ENCODE measurements around the gene GP1BA.

Gene GP1BA

GRCh38 chr17:4948166-4948930, 16.3 kb downstream of the GP1BA start, which contains the start of gene PFN1:
Gene PFN1 (minus strand): TSS chr17:4948530. CDS start chr17:4948394, 136 bp downstream.
- peak within 1 kb of the TSS; percentile 95 for H3K4me3 ChIP-seq (replicated peaks; ENCODE audit: low read depth, low read length)
- TF ChIP-seq CTCF (IDR thresholded peaks at IDR 0.05; ENCODE audit: low read length, missing control alignments) = no peak
- DNase-seq (ENCODE audit: low read depth) = peak; percentile 96

- TF ChIP-seq CTCF (IDR thresholded peaks at IDR 0.05; ENCODE audit: low read length, missing control alignments) = no peak
Measured at GRCh38 chr17:4948931-4949320, 16.8 kb downstream of the GP1BA start.

GRCh38 chr17:4949321-4950074, 17.4 kb downstream of the GP1BA start:
- H3K4me3 ChIP-seq (replicated peaks; ENCODE audit: low read depth, low read length) = peak overlapping the region; percentile 95
- no peak for TF ChIP-seq CTCF (IDR thresholded peaks at IDR 0.05; ENCODE audit: low read length, missing control alignments)
- DNase-seq (ENCODE audit: low read depth) = peak; percentile 69

More at GRCh38 chr17:4948931-4949320, 16.8 kb downstream of the GP1BA start:
- peak; percentile 89 for DNase-seq (ENCODE audit: low read depth)
- peak overlapping the region; percentile 95 for H3K4me3 ChIP-seq (replicated peaks; ENCODE audit: low read depth, low read length)

- peak overlapping the region; percentile 40 for H3K4me3 ChIP-seq (replicated peaks; ENCODE audit: low read depth, low read length)
- TF ChIP-seq CTCF (IDR thresholded peaks at IDR 0.05; ENCODE audit: low read length, missing control alignments) = no peak
- no peak for DNase-seq (ENCODE audit: low read depth)
Measured at GRCh38 chr17:4950075-4950745, 18.1 kb downstream of the GP1BA start.

GRCh38 chr17:4950746-4951204, 18.7 kb downstream of the GP1BA start, which contains the start of gene ENO3:
Gene ENO3 (plus strand): TSS chr17:4951119. CDS start chr17:4951830, 711 bp downstream.
- no peak for TF ChIP-seq CTCF (IDR thresholded peaks at IDR 0.05; ENCODE audit: low read length, missing control alignments)
- peak within 1 kb of the TSS; percentile 40 for H3K4me3 ChIP-seq (replicated peaks; ENCODE audit: low read depth, low read length)
- no peak for DNase-seq (ENCODE audit: low read depth)

- DNase-seq (ENCODE audit: low read depth) = no peak
- no peak for TF ChIP-seq CTCF (IDR thresholded peaks at IDR 0.05; ENCODE audit: low read length, missing control alignments)
- no peak overlapping the region for H3K4me3 ChIP-seq (replicated peaks; ENCODE audit: low read depth, low read length)
Measured at GRCh38 chr17:4951486-4951885, 19.4 kb downstream of the GP1BA start.
